HepG2 (cell line): ENCODE data around the gene SUOX. TPM values are rescaled to one million over a fixed set of nuclear protein-coding genes. Genes with fewer than 3 reads are reported as not detected.

Experiments used
- ATAD3A ChIP-seq: sonication (generic); formaldehyde crosslinking; IDR thresholded peaks from 2 replicates; pipeline ENCODE4 v1.4.0; 2020; ENCODE audit warnings: missing genetic modification reagents
- PITX1 ChIP-seq: sonication (generic); formaldehyde crosslinking; IDR thresholded peaks from 2 replicates; pipeline ENCODE4 v1.5.1; 2020; ENCODE audit warnings: mild to moderate bottlenecking, missing genetic modification reagents
- POLR2AphosphoS5 ChIP-seq: IDR thresholded peaks from 2 replicates; pipeline ENCODE4 v1.6.1; 2012; ENCODE audit warnings: low read depth, low read length
- PTBP1 ChIP-seq: fragments of 200-400 bp; formaldehyde crosslinking; IDR thresholded peaks from 2 replicates; pipeline ENCODE4 v1.6.1; 2018; ENCODE audit warnings: low read length, low read depth; ENCODE audit not compliant: poor library complexity, severe bottlenecking
- RAD51 ChIP-seq: fragments of 450-650 bp; IDR thresholded peaks from 2 replicates; pipeline ENCODE4 v1.6.1; 2016; ENCODE audit warnings: borderline replicate concordance
- ZMAT3 ChIP-seq: sonication (generic); formaldehyde crosslinking; conservative IDR thresholded peaks from 2 replicates; pipeline ENCODE4 v1.7.0; 2021; ENCODE audit warnings: missing genetic modification reagents
- ZNF10 ChIP-seq: sonication (generic); formaldehyde crosslinking; IDR thresholded peaks from 2 replicates; pipeline ENCODE4 v1.4.0; 2020; ENCODE audit warnings: mild to moderate bottlenecking, low read depth, missing genetic modification reagents, borderline replicate concordance
- ZNF343 ChIP-seq: sonication (generic); formaldehyde crosslinking; IDR thresholded peaks from 2 replicates; pipeline ENCODE4 v1.4.0; 2020; ENCODE audit warnings: mild to moderate bottlenecking, missing genetic modification reagents
- ZNF383 ChIP-seq: sonication (generic); formaldehyde crosslinking; IDR thresholded peaks from 2 replicates; pipeline ENCODE4 v1.4.0; 2020; ENCODE audit warnings: missing genetic modification reagents, mild to moderate bottlenecking, borderline replicate concordance
- ZNF549 ChIP-seq: sonication (generic); formaldehyde crosslinking; IDR thresholded peaks from 2 replicates; pipeline ENCODE4 v1.5.0; 2020; ENCODE audit warnings: missing genetic modification reagents
- ZNF564 ChIP-seq: sonication (generic); formaldehyde crosslinking; IDR thresholded peaks from 2 replicates; pipeline ENCODE4 v1.8.1; 2023; ENCODE audit warnings: mild to moderate bottlenecking, missing genetic modification reagents
- ZNF567 ChIP-seq: sonication (generic); formaldehyde crosslinking; IDR thresholded peaks from 2 replicates; pipeline ENCODE4 v1.8.1; 2023; ENCODE audit warnings: mild to moderate bottlenecking, missing genetic modification reagents, borderline replicate concordance
- ZNF652 ChIP-seq: IDR thresholded peaks from 2 replicates; pipeline ENCODE4 v1.6.1; 2016; ENCODE audit warnings: low read depth, borderline replicate concordance
- ZSCAN29 ChIP-seq: sonication (generic); formaldehyde crosslinking; conservative IDR thresholded peaks from 2 replicates; pipeline ENCODE4 v1.4.0; 2020; ENCODE audit warnings: mild to moderate bottlenecking, missing genetic modification reagents
- polyA plus RNA-seq, 8 experiments: library from polyadenylated mRNA; depleted of rRNA in 3 of 8; stranded (reverse) in 7 of 8; unstranded in 1 of 8; fragments of >200 nt; fragmentation: Illumina TruSeq in 4 of 8; extraction: Trizol in 4 of 8; gene quantifications; 2 replicates each; pipeline versions ENCODE4 v1.2.1 to v1.2.3, GENCODE V29; 2011 to 2016; ENCODE audit warnings: low read depth in 4 of 8, missing spikeins in 1 of 8, mixed read lengths in 1 of 8; ENCODE audit not compliant: insufficient read depth in 1 of 8
- total RNA-seq, 5 experiments: library from RNA; depleted of rRNA; stranded (reverse); fragments of >200 nt; fragmentation: Illumina TruSeq; extraction: Trizol; gene quantifications; 2 replicates each; pipeline ENCODE4 v1.2.3, GENCODE V29; 2016; ENCODE audit warnings: low read depth in 1 of 5
- TF ChIP-seq, protein P1 (sequence below): sonication (generic); formaldehyde crosslinking; IDR thresholded peaks from 2 replicates; pipeline ENCODE4 v1.4.0; 2020; ENCODE audit warnings: missing genetic modification reagents
- TF ChIP-seq, protein P2 (sequence below): IDR thresholded peaks from 2 replicates; pipeline ENCODE4 v1.6.1; 2018; ENCODE audit warnings: missing genetic modification reagents, mild to moderate bottlenecking, missing compliant biosample characterization
- TF ChIP-seq, protein P3 (sequence below): sonication (generic); formaldehyde crosslinking; IDR thresholded peaks from 2 replicates; pipeline ENCODE4 v1.5.1; 2020; ENCODE audit warnings: missing genetic modification reagents, mild to moderate bottlenecking, borderline replicate concordance
- TF ChIP-seq, protein P4 (sequence below): sonication (generic); formaldehyde crosslinking; IDR thresholded peaks from 2 replicates; pipeline ENCODE4 v1.4.0; 2020; ENCODE audit warnings: missing genetic modification reagents, borderline replicate concordance

The SUOX gene
- total and polyA plus RNA-seq, 2 of the 13 experiments (the other 11 are each of a cell fraction or from before 2014, with no cell fraction given), result 23.9 to 25.9 TPM

DNA sequence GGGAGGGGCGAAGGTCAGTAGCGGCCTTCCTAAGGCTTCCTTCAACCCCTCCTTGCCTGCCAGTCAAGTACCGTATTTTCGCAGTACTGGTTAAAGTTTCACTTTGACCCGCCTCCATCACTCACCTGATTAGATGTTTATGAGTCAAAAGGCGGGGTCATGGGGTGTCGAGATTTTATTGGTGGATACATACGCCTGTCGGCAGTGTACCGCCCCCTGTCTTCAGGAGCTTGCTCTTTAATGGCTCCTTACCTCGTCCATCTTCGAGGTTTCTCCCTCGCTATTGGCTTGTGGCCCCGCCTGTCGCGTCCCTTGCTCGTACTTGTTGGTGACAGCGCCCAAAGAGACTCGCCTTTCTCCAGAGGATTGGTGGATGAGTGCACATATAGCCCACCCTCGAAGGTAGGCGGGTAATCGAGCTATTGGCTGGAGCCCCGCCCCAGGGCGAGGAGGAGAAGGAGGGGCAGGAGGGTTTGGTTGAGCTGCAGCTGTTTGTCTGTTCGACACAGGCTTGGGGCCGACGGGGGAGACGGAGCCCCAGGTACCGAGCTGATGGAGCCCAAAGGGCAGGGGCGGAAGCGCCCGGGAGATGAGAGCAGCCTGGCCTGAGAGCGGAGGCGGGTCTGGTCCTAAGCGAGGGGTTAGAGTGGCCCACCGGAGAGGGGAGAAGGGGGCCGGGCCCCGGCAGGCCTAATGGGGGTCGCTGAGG, 23.3 kb upstream of the SUOX start, which contains the start of gene RAB5B (continued):
- no peak for TF ChIP-seq ZNF10 (CRISPR knock-in tag)
- no peak for TF ChIP-seq ZMAT3 (CRISPR knock-in tag)
- no peak for TF ChIP-seq ZNF652 (CRISPR knock-in tag)
- no peak; the same call in 1 of the 2 replicates for TF ChIP-seq ATAD3A (CRISPR knock-in tag)
- TF ChIP-seq, protein P1, sequence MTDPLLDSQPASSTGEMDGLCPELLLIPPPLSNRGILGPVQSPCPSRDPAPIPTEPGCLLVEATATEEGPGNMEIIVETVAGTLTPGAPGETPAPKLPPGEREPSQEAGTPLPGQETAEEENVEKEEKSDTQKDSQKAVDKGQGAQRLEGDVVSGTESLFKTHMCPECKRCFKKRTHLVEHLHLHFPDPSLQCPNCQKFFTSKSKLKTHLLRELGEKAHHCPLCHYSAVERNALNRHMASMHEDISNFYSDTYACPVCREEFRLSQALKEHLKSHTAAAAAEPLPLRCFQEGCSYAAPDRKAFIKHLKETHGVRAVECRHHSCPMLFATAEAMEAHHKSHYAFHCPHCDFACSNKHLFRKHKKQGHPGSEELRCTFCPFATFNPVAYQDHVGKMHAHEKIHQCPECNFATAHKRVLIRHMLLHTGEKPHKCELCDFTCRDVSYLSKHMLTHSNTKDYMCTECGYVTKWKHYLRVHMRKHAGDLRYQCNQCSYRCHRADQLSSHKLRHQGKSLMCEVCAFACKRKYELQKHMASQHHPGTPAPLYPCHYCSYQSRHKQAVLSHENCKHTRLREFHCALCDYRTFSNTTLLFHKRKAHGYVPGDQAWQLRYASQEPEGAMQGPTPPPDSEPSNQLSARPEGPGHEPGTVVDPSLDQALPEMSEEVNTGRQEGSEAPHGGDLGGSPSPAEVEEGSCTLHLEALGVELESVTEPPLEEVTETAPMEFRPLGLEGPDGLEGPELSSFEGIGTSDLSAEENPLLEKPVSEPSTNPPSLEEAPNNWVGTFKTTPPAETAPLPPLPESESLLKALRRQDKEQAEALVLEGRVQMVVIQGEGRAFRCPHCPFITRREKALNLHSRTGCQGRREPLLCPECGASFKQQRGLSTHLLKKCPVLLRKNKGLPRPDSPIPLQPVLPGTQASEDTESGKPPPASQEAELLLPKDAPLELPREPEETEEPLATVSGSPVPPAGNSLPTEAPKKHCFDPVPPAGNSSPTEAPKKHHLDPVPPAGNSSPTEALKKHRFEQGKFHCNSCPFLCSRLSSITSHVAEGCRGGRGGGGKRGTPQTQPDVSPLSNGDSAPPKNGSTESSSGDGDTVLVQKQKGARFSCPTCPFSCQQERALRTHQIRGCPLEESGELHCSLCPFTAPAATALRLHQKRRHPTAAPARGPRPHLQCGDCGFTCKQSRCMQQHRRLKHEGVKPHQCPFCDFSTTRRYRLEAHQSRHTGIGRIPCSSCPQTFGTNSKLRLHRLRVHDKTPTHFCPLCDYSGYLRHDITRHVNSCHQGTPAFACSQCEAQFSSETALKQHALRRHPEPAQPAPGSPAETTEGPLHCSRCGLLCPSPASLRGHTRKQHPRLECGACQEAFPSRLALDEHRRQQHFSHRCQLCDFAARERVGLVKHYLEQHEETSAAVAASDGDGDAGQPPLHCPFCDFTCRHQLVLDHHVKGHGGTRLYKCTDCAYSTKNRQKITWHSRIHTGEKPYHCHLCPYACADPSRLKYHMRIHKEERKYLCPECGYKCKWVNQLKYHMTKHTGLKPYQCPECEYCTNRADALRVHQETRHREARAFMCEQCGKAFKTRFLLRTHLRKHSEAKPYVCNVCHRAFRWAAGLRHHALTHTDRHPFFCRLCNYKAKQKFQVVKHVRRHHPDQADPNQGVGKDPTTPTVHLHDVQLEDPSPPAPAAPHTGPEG (CRISPR knock-in tag), result 0 out of 2 replicates have a peak, but pooled peaks have one; percentile 17
- TF ChIP-seq, protein P2, sequence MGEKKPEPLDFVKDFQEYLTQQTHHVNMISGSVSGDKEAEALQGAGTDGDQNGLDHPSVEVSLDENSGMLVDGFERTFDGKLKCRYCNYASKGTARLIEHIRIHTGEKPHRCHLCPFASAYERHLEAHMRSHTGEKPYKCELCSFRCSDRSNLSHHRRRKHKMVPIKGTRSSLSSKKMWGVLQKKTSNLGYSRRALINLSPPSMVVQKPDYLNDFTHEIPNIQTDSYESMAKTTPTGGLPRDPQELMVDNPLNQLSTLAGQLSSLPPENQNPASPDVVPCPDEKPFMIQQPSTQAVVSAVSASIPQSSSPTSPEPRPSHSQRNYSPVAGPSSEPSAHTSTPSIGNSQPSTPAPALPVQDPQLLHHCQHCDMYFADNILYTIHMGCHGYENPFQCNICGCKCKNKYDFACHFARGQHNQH (CRISPR knock-in tag), result peak; percentile 69; the same call in 1 of the 2 replicates
- TF ChIP-seq POLR2AphosphoS5, result peak; percentile 87
- TF ChIP-seq, protein P3, sequence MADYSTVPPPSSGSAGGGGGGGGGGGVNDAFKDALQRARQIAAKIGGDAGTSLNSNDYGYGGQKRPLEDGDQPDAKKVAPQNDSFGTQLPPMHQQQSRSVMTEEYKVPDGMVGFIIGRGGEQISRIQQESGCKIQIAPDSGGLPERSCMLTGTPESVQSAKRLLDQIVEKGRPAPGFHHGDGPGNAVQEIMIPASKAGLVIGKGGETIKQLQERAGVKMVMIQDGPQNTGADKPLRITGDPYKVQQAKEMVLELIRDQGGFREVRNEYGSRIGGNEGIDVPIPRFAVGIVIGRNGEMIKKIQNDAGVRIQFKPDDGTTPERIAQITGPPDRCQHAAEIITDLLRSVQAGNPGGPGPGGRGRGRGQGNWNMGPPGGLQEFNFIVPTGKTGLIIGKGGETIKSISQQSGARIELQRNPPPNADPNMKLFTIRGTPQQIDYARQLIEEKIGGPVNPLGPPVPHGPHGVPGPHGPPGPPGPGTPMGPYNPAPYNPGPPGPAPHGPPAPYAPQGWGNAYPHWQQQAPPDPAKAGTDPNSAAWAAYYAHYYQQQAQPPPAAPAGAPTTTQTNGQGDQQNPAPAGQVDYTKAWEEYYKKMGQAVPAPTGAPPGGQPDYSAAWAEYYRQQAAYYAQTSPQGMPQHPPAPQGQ (CRISPR knock-in tag), result no peak
- no peak; the same call in 1 of the 2 replicates for TF ChIP-seq ZNF343 (CRISPR knock-in tag)
- TF ChIP-seq PITX1 (CRISPR knock-in tag), result peak; percentile 75
- no peak for TF ChIP-seq ZNF549 (CRISPR knock-in tag)
- TF ChIP-seq ZNF567, result no peak
- TF ChIP-seq, protein P4, sequence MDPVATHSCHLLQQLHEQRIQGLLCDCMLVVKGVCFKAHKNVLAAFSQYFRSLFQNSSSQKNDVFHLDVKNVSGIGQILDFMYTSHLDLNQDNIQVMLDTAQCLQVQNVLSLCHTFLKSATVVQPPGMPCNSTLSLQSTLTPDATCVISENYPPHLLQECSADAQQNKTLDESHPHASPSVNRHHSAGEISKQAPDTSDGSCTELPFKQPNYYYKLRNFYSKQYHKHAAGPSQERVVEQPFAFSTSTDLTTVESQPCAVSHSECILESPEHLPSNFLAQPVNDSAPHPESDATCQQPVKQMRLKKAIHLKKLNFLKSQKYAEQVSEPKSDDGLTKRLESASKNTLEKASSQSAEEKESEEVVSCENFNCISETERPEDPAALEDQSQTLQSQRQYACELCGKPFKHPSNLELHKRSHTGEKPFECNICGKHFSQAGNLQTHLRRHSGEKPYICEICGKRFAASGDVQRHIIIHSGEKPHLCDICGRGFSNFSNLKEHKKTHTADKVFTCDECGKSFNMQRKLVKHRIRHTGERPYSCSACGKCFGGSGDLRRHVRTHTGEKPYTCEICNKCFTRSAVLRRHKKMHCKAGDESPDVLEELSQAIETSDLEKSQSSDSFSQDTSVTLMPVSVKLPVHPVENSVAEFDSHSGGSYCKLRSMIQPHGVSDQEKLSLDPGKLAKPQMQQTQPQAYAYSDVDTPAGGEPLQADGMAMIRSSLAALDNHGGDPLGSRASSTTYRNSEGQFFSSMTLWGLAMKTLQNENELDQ (CRISPR knock-in tag), result no peak
- no peak for TF ChIP-seq PTBP1
- no peak; the same call in 1 of the 2 replicates for TF ChIP-seq ZSCAN29 (CRISPR knock-in tag)
- no peak; the same call in 1 of the 2 replicates for TF ChIP-seq ZNF564 (CRISPR knock-in tag)
- TF ChIP-seq RAD51, result no peak
- TF ChIP-seq ZNF383, result no peak; the same call in 1 of the 2 replicates
